Mucosa of rectum (tissue), 2 donors: ENCODE data around the gene GP1BB.

Experiments used
- H3K27ac ChIP-seq, 2 donors: one replicate each; pipeline ENCODE4 v1.7.0; 2013; ENCODE audit warnings: inconsistent platforms in 2 of 2, low read depth in 2 of 2, low read length in 2 of 2
- H3K27me3 ChIP-seq, 2 donors: one replicate each; pipeline ENCODE4 v1.7.0; 2013; ENCODE audit warnings: low read length in 2 of 2; ENCODE audit not compliant: control insufficient read depth in 2 of 2, insufficient read depth in 2 of 2
- H3K36me3 ChIP-seq, 2 donors: one replicate each; pipeline ENCODE4 v1.7.0; 2013; ENCODE audit warnings: low read length in 2 of 2; ENCODE audit not compliant: control insufficient read depth in 2 of 2, insufficient read depth in 2 of 2
- H3K4me1 ChIP-seq, 2 donors: one replicate each; pipeline ENCODE4 v1.7.0; 2013; ENCODE audit warnings: low read length in 2 of 2, mild to moderate bottlenecking in 1 of 2; ENCODE audit not compliant: control insufficient read depth in 2 of 2, insufficient read depth in 2 of 2
- H3K4me3 ChIP-seq, 2 donors: one replicate each; pipeline ENCODE4 v1.7.0; 2013; ENCODE audit warnings: low read length in 2 of 2
- H3K9ac ChIP-seq, 2 donors: one replicate each; pipeline ENCODE4 v1.7.0; 2013; ENCODE audit warnings: low read length in 2 of 2, low read depth in 1 of 2, mild to moderate bottlenecking in 1 of 2
- H3K9me3 ChIP-seq, 2 donors: one replicate each; pipeline ENCODE4 v1.7.0; 2013; ENCODE audit warnings: low read length in 2 of 2; ENCODE audit not compliant: control insufficient read depth in 2 of 2
- donor health status: healthy.
- donor health status: Normal muscosa, but diverticular disease.

The GP1BB gene

DNA sequence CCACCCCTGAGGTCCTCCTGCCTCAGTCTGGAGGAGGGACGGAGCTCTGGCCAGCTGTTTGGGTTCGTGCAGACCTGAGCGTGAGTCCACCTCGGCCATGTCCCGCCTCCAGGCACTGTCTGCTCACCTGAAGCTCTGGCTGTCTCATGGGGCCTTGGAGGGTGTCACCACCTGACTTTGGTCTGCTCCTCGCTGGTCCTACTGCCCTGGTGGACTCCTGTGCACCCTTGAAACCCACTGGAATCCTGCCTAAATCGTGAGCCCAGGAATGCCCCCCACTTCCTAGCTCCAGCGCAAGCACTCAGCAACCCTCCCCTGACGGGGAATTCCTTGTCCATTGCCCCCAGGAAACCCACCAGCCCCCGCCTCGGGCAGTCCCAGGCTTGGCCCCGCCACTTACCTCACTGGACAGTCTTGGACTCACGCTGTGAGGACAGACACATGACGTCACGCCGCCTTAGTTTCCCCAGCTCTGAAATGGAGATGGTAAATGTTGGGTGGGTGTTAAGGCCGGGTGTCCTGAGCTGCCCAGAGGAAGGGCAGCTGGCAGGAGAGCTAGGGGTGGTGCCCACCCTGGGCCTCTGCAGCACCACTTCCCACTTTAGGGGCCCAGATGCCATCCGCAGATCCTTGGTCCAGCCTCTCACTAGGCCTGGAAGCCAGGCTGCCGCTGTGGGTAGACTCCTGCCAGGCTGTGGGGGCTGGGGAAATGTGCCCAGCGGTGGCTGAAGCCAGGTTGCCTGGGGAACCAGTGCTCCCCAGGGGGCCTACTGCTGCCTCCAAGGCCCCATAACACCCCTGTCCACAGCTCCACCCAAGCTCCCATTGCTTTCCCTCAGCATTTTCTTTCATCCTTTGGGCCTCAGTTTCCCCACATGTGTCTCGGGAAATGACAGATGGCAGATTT, 19.1 kb downstream of the GP1BB start:
- H3K4me1 ChIP-seq = no peaks in the 10 kb centered on the region
- H3K4me3 ChIP-seq = no peak overlapping the region
- no peaks in the 10 kb centered on the region for H3K36me3 ChIP-seq
- no peak overlapping the region for H3K9ac ChIP-seq
- H3K27ac ChIP-seq = no peak overlapping the region
- H3K27me3 ChIP-seq = peaks cover 0 to 3% of the 10 kb centered on the region in 2 donors
- no peaks in the 10 kb centered on the region for H3K9me3 ChIP-seq

GRCh38 chr22:19743081-19743480, 19.7 kb downstream of the GP1BB start:
- Histone ChIP-seq H3K27me3 (peaks cover 0 to 3% of the 10 kb centered on the region in 2 donors), H3K27ac (no peak overlapping the region), H3K4me1 (no peaks in the 10 kb centered on the region), H3K36me3 (no peaks in the 10 kb centered on the region), H3K4me3 (no peak overlapping the region), H3K9ac (no peak overlapping the region), H3K9me3 (no peaks in the 10 kb centered on the region)

DNA sequence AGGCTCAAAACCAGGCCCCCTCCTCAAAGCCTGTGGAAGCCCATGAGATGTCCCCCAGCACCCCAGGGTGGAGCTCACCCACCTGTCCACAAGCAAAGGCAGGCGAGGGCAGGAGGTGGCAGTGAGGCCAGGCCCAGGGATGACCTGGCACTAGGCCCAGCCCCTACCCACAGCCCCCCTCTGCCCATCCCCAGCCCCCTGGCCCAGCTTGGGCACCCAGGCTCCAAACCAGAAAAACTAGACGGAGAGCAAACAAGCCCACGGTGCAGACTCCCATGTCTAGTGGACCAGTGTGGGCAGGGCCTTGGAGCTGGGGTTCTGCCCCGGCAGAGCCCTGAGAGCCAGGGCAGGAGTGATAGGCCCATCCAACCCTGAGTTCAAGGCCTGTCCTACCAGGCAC, 20.3 kb downstream of the GP1BB start:
- Histone ChIP-seq H3K27me3 (peaks cover 3 to 7% of the 10 kb centered on the region in 2 donors), H3K4me1 (no peaks in the 10 kb centered on the region), H3K4me3 (no peak overlapping the region), H3K36me3 (no peaks in the 10 kb centered on the region), H3K9me3 (no peaks in the 10 kb centered on the region), H3K27ac (no peak overlapping the region), H3K9ac (no peak overlapping the region)

DNA sequence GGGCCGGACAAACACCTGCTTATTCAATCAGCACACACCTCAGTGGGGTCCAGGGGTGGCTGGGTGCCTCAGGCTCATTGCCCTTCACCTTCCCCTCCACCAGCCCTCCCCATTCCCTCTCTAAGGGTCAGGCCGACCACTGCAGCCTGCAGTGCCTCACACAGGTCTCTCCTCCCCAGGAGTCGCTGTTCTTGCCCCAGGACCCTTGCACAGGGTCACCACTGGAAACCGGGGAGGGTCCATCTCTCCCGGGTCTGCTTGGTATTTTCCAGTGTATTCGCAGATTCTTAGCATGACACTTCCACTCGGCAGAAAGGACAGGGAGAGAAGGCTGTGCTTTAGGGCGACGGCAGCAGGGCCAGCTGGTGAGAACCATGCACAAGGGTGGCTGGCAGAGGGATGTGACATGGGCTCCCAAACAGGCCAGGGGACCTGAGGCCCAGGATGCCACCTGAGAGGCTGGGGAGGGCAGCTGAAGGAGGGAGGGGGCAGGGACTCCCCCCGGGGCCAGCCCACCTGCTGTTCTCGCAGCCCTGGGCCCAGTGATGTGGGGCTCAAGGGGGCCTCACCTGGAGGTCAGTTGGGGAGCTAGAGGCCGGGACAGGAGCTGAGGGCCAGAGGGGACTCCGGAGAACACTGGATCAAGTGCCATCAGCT, 21.1 kb downstream of the GP1BB start:
- Histone ChIP-seq H3K27ac (no peak overlapping the region), H3K36me3 (no peaks in the 10 kb centered on the region), H3K4me3 (no peak overlapping the region), H3K4me1 (no peaks in the 10 kb centered on the region), H3K27me3 (peaks cover 6 to 9% of the 10 kb centered on the region in 2 donors), H3K9me3 (no peaks in the 10 kb centered on the region), H3K9ac (no peak overlapping the region)

DNA sequence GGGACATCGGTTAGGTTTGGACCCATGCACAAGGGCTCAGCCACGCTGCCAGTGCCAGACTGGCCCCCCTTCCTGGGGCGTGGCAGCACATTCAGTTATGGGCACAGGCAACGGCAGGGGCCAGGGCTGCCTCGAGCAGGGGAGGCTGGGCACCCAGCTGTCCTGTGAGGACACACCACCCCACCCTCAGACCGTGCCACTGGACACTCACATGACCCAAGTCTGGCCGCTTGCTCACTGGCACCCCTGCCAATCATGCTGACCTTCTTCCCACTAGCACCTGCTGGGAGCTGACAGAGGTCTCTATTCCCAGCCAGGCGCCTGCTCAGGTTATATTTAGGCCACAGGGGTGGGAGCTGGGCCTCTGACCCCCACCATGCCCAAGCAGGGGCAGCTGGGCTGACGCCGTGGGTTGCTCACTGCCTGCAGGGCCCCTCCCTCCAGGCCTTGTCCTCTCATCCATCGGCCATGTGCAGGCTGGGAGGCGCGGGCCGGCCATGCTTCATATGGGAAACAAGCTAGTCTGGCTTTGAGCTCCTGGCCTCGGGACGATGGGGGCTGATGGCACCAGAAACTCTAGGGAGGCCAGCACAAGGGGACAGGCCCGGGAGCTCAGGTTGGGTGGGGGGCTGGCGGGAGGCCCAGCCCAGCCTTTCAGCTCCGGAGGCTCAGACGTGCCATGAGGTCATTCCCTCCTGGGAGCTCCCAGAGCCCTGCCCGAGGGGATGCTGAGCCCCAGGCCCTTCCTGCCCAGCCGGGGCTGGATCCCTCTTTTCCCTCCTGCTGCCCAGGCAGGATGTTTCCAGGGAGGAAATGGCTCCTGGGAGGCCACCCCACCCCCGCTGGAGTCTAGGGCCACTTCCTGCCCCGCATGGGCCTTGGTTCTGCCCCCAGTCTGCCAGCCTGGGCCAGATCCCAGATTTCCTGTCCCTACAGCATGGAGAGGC, 22.1 kb downstream of the GP1BB start:
- Histone ChIP-seq H3K27ac (no peak overlapping the region), H3K9ac (no peak overlapping the region), H3K9me3 (no peaks in the 10 kb centered on the region), H3K27me3 (peaks cover 6 to 9% of the 10 kb centered on the region in 2 donors), H3K4me1 (no peaks in the 10 kb centered on the region), H3K4me3 (no peak overlapping the region), H3K36me3 (no peaks in the 10 kb centered on the region)

GRCh38 chr22:19746726-19747125, 23.4 kb downstream of the GP1BB start:
- H3K4me1 ChIP-seq = no peaks in the 10 kb centered on the region
- H3K36me3 ChIP-seq = no peaks in the 10 kb centered on the region
- H3K9me3 ChIP-seq = no peaks in the 10 kb centered on the region
- H3K27me3 ChIP-seq = peaks cover 9 to 14% of the 10 kb centered on the region in 2 donors
- no peak overlapping the region for H3K27ac ChIP-seq
- H3K9ac ChIP-seq = no peak overlapping the region
- H3K4me3 ChIP-seq = no peak overlapping the region

GRCh38 chr22:19747551-19747950, 24.2 kb downstream of the GP1BB start:
- peaks cover 9 to 14% of the 10 kb centered on the region in 2 donors for H3K27me3 ChIP-seq
- no peaks in the 10 kb centered on the region for H3K9me3 ChIP-seq
- H3K4me1 ChIP-seq = no peaks in the 10 kb centered on the region

DNA sequence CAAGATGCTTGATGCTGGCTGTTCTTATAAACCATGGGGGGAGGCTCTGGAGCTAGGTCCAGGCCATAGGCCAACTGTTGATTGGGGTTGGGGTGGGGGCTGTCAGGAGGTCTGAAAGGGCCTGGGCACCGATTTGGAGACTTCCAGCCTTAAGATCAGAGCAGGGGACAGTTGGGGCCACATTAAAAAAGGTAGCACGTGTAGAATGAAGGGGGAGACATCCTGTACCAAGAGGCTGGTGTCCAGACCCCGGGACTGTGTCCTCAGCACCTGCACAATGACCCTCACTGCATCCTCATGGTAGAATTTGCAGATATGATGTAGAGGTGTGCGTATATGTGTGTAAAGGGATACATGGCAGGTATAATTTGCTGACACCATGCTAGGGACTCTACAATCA, 24.8 kb downstream of the GP1BB start:
- Histone ChIP-seq H3K27me3 (peaks cover 10 to 17% of the 10 kb centered on the region in 2 donors), H3K9me3 (no peaks in the 10 kb centered on the region), H3K4me3 (no peak overlapping the region), H3K27ac (no peak overlapping the region), H3K4me1 (no peaks in the 10 kb centered on the region), H3K36me3 (no peaks in the 10 kb centered on the region), H3K9ac (no peak overlapping the region)

More at GRCh38 chr22:19747551-19747950, 24.2 kb downstream of the GP1BB start:
- Histone ChIP-seq H3K9ac (no peak overlapping the region), H3K27ac (no peak overlapping the region), H3K4me3 (no peak overlapping the region), H3K36me3 (no peaks in the 10 kb centered on the region)

GRCh38 chr22:19748991-19749664, 25.8 kb downstream of the GP1BB start:
- H3K9ac ChIP-seq = no peak overlapping the region
- H3K4me3 ChIP-seq = no peak overlapping the region
- H3K9me3 ChIP-seq = no peaks in the 10 kb centered on the region
- no peak overlapping the region for H3K27ac ChIP-seq
- peaks cover 19 to 25% of the 10 kb centered on the region in 2 donors for H3K27me3 ChIP-seq
- no peaks in the 10 kb centered on the region for H3K4me1 ChIP-seq
- H3K36me3 ChIP-seq = no peaks in the 10 kb centered on the region
